Esophagus muscularis mucosa (tissue), 4 donors: ENCODE data around the gene DAB2IP.

Experiments
- CTCF ChIP-seq, 3 experiments: fragments of 200-600 bp in 2 of 3; fragments of 450-650 bp in 1 of 3; sonication (generic) in 2 of 3; IDR thresholded peaks; one replicate each; pipeline ENCODE4 v1.5.1; 2017 to 2019; ENCODE audit warnings: antibody characterized with exemption in 3 of 3, mild to moderate bottlenecking in 2 of 3, moderate library complexity in 1 of 3
- EP300 ChIP-seq: sonication (generic); formaldehyde crosslinking; IDR thresholded peaks from one replicate; pipeline ENCODE4 v1.6.1; 2017; ENCODE audit warnings: antibody characterized with exemption
- POLR2A ChIP-seq: fragments of 450-650 bp; IDR thresholded peaks from one replicate; pipeline ENCODE4 v1.6.1; 2017; ENCODE audit warnings: antibody characterized with exemption, moderate library complexity, mild to moderate bottlenecking, low read depth
- POLR2AphosphoS5 ChIP-seq, 2 donors: sonication (generic); formaldehyde crosslinking; IDR thresholded peaks; one replicate each; pipeline ENCODE4 v1.6.1; 2017; ENCODE audit warnings: antibody characterized with exemption in 2 of 2

GRCh38 chr9:121743441-121744001, 92.1 kb downstream of the DAB2IP start:
- peak in 2 of 3 experiments; percentile 13 to 36 for TF ChIP-seq CTCF (IDR thresholded peaks at IDR 0.05)
- peak; percentile 85 to 89 for TF ChIP-seq POLR2AphosphoS5 (IDR thresholded peaks at IDR 0.05)
- TF ChIP-seq POLR2A, result no peak
- no peak for TF ChIP-seq EP300
